ENCODE results near the gene ACOT11. TPM values are rescaled to one million over a fixed set of nuclear protein-coding genes. Genes with fewer than 3 reads are reported as not detected.

ACOT11 gene
- total RNA-seq, 1 donor from 2014 or later, result 44.1 TPM

DNA sequence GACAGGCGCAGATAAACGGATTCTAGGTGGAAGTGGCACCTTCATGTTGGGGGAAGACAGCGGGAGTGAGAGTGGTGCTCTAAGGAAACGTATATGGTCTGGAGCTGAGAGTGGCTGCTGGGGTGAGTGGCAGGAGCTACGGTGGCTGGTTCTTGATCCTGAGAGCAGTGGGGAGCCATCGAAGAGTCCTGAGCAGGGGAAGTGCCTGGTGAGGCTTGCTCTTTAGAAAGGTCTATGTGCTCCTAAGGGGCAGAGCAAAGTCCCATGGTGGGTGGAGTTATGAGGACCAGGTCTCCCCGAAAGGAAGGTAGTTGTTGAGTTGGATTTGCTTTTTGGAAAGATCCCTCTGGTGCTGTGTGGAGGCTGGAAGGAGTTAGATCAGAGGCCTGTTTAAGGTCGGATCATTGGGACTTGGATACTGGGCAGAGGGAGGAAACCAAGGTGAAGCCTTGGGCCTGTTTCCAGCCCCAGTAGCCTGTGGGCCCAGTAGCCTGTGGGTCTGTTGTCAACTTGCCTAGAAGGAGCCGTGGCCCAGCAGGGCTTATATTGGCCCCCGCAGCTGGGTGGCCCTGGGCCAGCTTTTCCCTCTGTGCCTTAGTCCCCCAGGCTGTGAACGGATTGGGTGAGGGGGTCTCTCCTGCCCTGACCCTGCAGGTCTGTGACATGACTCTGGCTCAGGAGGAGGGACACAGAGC is 33.0 kb downstream of the ACOT11 start:
- intact Hi-C loops (cut with DNase I), result loop anchor here (1.0 kb wide), 1 partner anchor 34 kb away; no protein-coding TSS in a partner anchor
- no peak for DNase-seq (ENCODE audit: low spot score)

- intact Hi-C loops (cut with DNase I), result loop anchor here (1.0 kb wide), 1 partner anchor 34 kb away; no protein-coding TSS in a partner anchor
- peak; percentile 94 for DNase-seq (ENCODE audit: low spot score)
Observed at GRCh38 chr1:54581621-54582035, 33.6 kb downstream of the ACOT11 start.

DNA sequence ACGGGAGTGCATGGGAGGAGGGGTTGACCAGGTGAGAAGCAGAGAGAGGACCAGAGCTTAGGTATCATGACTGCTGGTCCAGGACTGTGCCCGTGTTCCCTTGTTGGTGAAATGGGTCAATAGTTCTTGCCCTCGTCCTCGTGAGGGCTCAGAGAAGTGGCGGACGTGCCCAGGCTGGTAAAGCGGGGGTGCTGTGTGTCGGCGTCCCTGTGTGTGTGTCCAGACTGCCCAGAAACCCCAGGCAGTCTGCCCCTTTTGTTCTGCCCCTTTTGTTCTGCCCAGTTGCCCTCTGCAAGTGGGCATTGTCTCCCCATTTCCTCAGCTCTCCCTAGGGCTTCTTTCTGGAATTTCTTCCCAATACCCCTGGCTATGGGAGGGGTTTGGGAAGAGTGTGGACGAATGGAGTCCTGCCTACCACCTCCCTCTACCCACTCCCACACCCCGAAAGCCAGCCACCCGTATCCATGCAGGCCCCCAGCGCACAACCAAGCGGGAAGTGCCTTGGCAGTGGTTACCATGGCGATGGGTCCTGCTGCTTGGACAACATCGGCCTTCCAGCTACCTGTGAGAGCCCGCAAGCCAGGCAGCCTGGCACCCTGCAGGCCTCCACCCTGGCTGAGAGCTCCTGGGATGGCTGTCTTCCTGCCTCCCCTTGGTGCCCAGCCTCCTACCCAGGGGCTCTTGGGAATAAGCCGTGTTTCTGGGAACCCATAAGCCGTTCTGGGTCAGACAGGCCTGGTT is 34.7 kb downstream of the ACOT11 start:
- DNase-seq (ENCODE audit: low spot score), result no peak
- intact Hi-C loops (cut with DNase I), result no loop called here

- intact Hi-C loops (cut with DNase I), result no loop called here
Observed at GRCh38 chr1:54583307-54583686, 35.3 kb downstream of the ACOT11 start.

DNA sequence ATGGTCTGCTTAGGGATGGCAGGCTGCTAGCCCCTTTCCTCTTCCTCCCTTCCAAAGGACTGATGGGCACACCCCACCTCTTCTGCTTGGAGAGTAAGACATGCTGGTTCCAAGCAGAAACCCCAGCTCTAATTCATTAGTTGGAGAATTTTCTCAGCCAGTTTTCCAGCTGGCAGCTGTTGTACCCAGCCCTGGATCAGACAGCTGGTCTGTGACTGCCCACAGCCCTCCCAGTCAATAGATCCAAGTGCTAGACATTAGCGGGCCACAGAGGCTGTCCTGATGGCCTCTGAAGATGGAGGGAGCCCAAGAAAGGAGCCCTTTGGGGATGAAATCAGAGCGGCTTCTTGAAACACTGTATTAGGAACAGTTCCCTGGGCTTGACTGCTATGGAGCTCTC is 35.8 kb downstream of the ACOT11 start:
- no peak for DNase-seq (ENCODE audit: low spot score)
- intact Hi-C loops (cut with DNase I), result no loop called here

More at GRCh38 chr1:54583307-54583686, 35.3 kb downstream of the ACOT11 start:
- DNase-seq (ENCODE audit: low spot score), result no peak

GRCh38 chr1:54584575-54584974 is 36.5 kb downstream of the ACOT11 start:
- no peak for DNase-seq (ENCODE audit: low spot score)
- intact Hi-C loops (cut with DNase I), result no loop called here

DNA sequence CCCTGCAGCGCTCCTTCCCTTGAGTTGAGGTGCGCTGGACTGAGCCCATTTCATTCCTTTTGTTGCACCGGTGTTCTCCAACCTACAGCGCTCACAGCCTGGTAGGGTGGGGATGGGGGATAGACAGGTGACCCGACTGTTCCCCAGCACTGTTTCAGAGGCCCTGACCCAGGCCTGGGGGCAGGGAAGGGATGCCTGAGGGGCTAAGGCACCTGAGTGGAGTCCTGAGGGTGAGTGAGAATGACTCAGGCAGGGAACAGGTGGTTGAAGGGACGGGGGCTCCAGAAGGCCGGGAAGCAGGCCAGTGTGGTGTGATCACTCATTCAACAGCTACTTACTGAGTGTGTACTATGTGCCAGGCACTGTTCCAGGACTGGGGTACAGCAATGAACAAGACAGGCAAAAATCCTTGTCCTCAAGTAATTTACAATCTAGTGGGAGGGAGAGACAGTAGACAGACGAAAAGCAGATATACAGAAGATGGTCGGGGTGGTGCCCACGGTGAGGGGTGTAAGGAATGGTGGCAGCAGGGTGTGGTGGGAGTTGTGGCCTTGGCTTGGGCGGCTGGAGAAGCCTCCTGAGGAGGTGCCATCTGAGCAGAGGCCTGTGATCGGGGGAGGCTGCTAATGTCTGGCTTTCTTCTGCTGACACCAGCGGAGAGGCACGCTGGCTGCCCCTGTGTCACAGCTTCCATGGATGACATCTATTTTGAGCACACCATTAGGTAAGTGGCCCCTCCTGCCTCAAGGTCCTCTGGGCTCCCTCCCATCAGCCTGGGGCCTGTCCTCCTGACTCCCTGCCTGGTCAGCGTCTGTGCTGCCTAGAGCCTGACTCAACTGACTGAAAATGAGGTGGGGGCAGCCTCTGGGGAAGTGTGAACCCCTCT is 37.4 kb downstream of the ACOT11 start:
- peak; percentile 87 for DNase-seq (ENCODE audit: low spot score)
- intact Hi-C loops (cut with DNase I), result loop anchor here (1.0 kb wide), 1 partner anchor 38 kb away; no protein-coding TSS in a partner anchor

DNA sequence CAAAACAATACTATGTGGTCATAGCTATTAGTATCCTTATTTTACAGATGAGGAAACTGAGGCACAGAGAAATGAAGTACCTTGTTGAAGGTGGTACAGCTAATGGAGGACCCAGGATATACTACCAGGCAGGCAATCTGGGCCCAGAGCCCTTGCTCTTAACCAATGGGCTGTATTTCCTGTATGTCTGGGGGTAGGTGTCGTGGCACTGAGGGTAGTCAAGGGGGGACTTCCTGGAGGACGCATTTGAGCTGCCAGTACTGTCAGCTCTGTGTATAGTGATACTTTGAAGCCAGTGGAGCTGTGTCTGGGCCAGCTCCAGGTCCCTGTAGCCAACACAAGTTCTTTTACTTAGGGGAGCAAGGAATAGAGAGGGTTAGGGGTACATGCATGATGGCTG is 40.3 kb downstream of the ACOT11 start:
- DNase-seq (ENCODE audit: low spot score), result no peak
- intact Hi-C loops (cut with DNase I), result no loop called here

DNA sequence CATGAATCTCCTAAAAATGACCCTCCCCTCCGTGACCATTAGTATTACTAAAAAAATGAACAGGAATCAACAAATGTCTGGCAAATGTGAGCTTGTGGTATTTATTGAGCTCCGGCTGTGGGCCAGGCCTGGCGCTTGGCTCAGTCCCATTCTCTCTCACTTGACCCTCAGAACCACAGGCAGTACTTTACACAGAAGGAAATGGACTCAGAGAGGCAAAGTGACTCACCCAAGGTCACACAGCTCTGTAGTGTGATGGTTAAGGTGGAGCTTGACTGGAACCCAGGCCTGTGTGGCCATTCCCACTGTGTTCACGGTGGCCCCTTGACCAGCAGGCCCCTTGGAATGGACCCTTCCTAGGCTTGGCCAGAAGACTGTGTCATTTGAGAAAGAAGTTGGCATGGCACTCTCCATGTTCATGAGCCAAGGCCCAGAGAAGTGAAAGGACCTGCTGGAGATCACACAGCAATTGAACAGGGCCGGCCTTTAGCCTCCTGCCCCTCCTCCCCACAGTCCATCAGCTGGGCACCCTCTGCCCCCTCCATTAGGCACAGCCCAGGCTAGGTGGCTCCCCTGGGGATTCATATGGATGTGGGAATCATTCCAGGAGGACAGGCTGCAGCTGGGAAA is 43.2 kb downstream of the ACOT11 start:
- intact Hi-C loops (cut with DNase I), result no loop called here
- DNase-seq (ENCODE audit: low spot score), result no peak

DNA sequence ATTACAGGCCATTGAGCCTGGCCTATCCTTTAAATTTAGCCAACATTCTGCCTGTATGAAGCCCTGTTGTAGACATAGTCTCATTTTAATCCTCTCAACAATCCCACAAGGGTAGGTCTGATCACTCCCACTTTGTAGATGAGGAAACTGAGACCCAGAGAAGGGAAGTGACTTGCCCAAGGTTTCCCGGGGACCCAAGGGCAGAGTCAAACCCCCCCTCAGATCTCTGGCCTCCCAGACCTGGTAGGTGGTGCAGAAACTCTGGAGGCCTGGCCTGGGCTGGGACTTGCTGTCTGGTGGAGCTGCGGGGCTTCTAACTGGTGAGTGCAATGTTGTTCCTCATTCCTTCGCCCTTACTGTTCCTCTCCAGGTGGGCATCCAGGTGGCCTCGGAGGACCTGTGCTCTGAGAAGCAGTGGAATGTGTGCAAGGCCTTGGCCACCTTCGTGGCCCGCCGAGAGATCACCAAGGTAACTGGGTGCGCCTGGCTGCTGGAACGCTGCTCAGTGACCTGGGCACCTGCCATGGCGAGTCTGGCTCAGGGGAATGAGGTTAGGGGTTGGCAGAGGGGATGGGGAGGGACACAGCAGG is 45.6 kb downstream of the ACOT11 start:
- intact Hi-C loops (cut with DNase I), result no loop called here
- no peak for DNase-seq (ENCODE audit: low spot score)

- intact Hi-C loops (cut with DNase I), result no loop called here
- no peak for DNase-seq (ENCODE audit: low spot score)
Observed at GRCh38 chr1:54594463-54594862, 46.4 kb downstream of the ACOT11 start.

DNA sequence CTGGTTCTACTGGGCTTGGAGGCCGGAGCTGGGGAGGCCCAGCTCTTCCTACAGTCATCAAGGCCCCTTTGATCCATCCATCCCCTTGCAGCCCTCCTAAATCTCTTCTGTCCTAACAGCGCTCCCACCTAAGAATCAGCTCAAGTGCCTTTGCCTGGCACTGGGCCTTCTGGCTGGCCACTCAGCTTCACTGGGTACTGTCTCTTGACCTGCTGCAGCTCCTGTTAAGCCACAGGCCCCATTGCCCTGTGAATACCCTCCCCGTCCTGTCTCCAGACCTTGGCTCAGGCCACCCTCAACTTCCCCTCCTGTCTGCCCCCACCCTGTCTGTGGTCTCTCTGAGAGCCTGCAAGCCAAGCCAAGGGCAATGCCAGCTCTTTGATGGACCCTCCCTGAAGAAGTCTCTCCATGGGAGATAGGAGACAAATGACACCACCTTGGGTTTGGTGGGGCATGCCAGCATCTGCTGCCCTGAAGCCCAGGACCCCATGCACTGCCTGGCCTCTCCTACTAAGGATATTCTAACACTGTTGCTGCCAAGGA is 48.0 kb downstream of the ACOT11 start:
- intact Hi-C loops (cut with DNase I), result no loop called here
- DNase-seq (ENCODE audit: low spot score), result no peak

GRCh38 chr1:54596756-54597155 is 48.7 kb downstream of the ACOT11 start:
- intact Hi-C loops (cut with DNase I), result no loop called here
- DNase-seq (ENCODE audit: low spot score), result no peak

GRCh38 chr1:54597455-54598030 is 49.5 kb downstream of the ACOT11 start:
- intact Hi-C loops (cut with DNase I), result no loop called here
- DNase-seq (ENCODE audit: low spot score), result no peak

DNA sequence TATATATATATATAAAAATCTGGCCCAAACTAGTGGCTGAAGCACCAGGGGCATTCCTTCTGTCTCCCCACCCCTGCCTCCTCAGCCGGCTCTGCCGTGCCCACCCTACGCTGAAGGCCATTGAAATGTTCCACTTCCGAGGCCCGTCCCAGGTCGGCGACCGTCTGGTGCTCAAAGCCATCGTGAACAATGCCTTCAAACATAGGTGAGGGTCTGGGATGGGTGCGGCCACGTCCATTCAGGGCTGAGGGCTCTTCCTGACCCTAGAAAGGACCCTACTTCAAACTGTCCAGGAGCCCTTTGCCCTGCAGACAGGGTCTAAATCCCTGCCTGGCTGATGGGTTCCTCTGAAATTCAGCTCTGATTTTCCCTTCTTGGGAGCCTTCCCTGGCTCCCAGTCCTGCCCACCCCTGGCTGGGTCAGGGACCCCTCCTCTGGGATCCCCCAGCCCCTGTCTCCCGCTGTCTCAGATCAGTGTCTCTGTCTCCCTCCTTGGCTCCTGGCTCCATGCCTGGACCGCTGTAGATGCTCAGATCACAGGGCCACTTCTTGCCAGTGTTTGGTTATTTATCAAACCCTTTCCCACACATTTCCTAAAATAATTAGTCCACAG is 51.3 kb downstream of the ACOT11 start:
- no peak for DNase-seq (ENCODE audit: low spot score)

GRCh38 chr1:54600947-54601721 is 53.1 kb downstream of the ACOT11 start:
- intact Hi-C loops (cut with DNase I), result no loop called here
- no peak for DNase-seq (ENCODE audit: low spot score)

More for the DNA sequence above, 51.3 kb downstream of the ACOT11 start:
- intact Hi-C loops (cut with DNase I), result no loop called here

DNA sequence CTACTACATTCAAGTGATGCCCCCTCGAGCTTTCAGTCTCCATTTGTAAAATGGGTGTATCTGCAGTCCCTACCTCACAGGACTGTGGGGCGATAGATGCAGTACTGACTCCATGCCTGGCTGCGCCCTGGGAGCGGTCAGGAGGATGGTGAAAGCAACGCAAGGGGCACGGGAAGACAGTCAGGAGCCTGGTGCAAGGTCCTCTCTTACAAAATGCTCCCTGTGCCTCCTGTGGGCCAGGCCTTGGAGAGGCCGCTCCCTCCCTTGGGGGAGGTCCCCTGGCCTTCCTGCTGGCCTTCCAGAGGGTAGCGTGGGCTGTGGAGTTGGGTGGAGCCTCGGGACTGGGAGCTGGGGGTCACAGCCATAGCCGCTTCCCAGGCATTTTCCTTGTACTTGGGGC is 53.7 kb downstream of the ACOT11 start:
- intact Hi-C loops (cut with DNase I), result no loop called here
- DNase-seq (ENCODE audit: low spot score), result no peak
